ENCODE measurements around the gene DUS2.
"Not testable (repeated sequence)": the region's sequence is repeated elsewhere in the genome, so short reads cannot be mapped to it uniquely, and the experiment has no call there.

Gene DUS2

DNA sequence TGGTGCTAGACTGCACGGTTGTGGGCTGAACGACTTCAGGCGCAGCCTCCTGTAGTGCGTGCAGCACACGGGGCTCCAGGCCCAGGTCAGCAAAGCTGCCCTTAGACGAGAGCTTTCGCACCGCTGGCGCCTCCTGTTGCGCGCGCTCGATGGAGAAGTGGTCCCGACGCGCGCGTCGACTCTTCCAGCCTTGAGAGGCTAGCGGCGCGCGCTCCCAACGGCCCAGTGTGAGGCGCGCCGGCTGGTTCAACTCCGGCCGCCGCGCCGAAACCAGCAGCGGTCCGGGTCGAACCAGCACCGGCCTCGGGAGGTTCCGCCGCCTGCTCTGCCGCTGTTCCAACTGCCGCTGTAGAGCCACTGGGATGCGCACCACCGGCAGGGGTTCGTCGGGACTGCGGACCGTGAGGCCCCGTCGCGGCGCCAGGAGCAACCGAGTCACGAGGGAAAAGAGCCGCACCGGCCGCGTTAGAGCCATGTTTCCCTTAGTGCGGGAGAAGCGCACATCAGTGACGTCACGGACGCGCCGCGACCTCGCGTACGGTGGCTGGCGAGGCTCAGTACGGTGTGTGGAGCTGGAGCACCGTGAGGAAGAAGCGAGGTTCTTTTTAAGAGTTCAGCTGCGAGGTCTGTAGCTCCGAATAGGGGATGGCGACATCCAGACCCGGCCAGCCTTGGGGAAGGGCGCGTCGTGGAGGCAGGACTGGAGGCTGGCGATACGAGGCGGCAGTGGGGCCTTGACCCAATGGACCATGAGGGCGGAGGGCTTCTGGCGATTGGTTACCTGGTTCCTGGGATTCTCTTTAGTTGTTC lies at the start of gene DUS2, which contains the start of gene DDX28:
Gene DUS2, plus strand, starts transcription at position 557 of the 810 bp plus-strand sequence. CDS start 14,740 bp downstream, outside the sequence.
Gene DDX28, minus strand, starts transcription at position 505 of the 810 bp plus-strand sequence. Its CDS starts 30 bp downstream, at position 475.
- peak; percentile 15 to 58 for DNase-seq

DNA sequence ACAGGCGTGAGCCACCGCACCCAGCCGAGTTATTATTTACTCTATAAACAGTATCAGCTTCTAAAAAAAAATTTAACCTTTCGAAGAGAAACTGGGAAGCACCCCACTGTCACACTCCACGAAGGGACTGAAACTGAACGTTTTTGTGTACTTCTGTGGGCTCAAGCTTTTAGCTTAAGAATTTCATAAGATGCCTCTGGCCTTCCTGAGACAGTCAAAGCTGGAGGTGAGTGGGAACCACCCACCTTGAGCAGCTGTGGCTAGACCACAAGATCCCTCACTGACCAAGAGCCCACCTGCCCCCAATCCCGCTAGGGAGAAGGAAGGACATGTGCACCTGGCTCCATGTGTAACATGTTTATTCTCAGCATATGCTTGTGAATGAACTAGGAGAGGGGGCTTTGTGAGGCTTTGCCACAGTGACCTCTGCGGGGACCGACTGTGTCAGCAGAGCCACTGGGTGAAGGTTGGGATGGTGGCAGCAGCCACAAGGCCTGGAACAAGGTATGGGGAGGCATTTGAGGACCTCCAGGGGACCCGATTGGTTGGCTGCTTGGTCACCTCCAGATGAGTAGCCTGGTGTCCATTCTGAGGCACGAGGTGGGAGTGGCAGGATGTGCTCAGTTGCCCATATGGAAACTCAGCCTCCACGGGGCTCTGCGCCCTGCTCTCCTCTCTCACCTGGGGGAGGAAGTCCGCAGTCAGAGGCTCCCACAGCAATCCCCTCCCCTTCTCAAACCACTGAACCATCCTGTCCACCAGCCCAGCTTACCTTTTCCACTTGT lies 47.6 kb upstream of the DUS2 start:
- no peak for DNase-seq

- DNase-seq = no peak
Measured at GRCh38 chr16:67976205-67976604, 46.9 kb upstream of the DUS2 start.

GRCh38 chr16:67977005-67977404 lies 46.1 kb upstream of the DUS2 start:
- no peak for DNase-seq

GRCh38 chr16:67977469-67978227 lies 45.4 kb upstream of the DUS2 start:
- DNase-seq = no peak

DNA sequence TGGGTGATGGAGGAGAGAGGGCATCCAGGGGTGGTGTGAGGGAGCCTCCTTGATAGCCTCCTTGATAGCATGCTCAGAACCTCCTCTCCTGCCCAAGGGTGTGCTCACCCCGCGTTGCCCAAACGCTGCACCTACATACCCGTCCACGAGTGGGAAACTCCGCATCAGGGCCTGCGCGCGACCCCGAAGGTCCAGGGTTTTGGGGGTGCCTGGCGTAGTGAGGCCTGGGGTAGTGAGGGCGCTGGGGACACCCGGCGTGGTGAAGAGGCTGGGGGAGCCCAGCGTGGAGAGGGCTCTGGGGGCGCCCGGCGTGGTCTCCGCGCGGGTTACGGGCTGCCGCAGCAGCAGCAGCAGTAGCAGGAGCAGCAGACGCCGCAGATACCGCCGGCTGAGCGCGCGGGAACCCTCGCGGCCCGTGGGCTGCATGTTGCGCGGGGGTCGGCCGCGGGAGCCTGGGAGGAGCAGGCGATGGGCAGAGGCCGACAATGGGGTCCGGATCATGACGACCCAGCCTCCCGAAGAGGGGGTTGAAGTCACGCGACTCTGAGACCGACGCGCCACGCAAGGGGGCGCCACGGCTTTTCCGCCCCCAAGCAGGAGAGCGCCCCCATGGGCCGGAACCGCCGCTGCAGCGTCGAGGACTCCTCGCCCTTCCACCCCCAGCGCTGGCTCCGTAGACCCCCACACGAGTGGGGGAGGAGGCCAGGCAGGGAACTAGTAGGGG lies 43.0 kb upstream of the DUS2 start, which contains the start of gene DPEP3:
Gene DPEP3, minus strand, starts transcription at position 545 of the 724 bp plus-strand sequence. Its CDS starts 119 bp downstream, at position 426.
- no peak for DNase-seq

GRCh38 chr16:67982011-67982696 lies 40.9 kb upstream of the DUS2 start:
- DNase-seq = no peak

- DNase-seq = no peak
Measured at GRCh38 chr16:67986949-67987348, 36.1 kb upstream of the DUS2 start.

DNA sequence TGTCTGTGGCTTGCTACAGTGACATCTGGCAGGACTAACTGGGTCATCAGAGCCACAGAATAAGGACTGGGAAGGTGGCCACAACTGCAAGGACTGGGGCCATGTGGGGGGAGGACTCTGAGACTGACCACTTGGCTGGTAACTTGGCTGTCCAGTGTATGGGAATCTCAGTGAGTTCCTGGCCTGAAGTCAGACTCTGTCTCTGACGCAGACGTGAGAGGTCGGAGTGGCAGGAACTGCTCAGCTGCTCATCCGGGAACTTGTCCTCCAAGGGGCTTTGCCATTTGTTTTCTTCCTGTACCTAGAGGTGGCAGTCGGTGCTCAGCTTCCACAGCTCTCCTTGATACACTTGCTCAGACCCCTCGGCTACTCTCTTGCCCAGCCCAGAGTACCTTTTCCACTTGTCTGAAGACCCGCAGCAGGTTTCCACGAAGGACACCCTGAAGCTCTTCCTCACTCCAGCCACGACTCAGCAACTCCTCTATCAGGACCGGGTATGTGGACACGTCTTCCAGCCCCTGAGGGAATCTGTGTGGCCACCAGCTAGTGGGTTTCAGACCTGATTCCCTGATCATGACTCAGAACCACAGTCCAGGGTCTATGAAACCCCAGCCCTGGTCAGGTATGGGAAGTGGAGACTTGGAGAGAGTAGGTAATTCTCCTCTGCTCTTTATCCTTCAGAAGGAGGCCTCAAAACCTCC lies 35.5 kb upstream of the DUS2 start:
- no peak for DNase-seq

GRCh38 chr16:67988675-67989074 lies 34.4 kb upstream of the DUS2 start:
- DNase-seq = no peak

GRCh38 chr16:67989322-67990017 lies 33.6 kb upstream of the DUS2 start:
- no peak for DNase-seq

DNA sequence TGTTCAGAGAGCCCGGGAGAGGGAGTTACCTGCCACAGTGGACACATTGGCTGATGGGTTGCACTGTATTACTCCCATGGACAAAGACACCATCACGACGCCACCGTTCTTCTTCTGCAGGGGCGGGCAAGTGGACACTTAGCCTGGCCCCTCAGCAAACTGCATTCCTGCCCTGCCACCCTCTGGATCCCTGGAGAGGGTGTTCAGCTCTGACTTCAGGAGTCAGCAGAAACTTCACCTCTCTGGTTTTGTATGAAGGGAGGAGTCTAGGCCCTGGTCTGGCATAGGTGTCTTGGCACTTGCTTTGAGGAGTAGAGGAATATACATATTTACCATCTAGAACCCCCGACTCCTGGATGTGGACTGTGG lies 33.1 kb upstream of the DUS2 start:
- no peak for DNase-seq

- no peak for DNase-seq
Measured at GRCh38 chr16:67992661-67993206, 30.4 kb upstream of the DUS2 start.

GRCh38 chr16:67993207-67994039 lies 29.7 kb upstream of the DUS2 start:
- no peak for DNase-seq

DNA sequence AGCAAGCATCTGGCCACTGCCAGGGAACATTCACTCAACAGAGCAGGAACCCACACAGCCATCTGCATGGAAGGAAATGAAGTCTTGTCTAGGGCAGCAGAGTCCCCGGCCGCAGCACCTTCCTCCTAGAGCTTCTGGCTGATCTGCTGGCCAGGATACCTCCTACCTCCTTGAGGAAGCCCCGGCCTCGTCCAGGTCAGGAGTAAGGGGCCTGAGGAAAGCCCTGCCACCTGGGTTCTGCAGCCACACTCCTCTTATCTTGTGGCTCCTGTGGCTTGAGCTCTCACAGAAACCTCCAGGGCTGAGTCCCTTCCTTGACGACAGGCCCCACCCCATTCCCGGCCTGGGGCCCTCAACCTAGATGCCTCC lies 29.1 kb upstream of the DUS2 start:
- DNase-seq = not testable (repeated sequence)

DNA sequence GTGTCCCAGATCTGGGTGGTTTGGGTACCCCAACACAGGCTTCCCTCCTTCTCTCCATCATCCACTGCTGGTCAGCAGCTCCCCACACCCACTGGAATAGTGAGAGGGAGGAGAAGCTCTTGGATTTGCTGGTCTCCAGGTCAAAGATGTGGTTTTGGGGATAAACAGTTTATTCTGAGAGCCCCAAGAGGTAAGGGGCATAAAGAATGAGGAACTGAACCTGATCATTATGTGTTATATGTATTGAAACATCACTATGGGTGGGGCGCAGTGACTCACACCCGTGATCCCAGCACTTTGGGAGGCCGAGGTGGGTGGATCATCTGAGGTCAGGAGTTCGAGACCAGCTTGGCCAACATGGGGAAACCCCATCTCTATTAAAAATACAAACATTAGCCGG lies 27.7 kb upstream of the DUS2 start:
- no peak for DNase-seq

GRCh38 chr16:67996666-67997065 lies 26.4 kb upstream of the DUS2 start:
- DNase-seq = no peak

- not testable (repeated sequence) for DNase-seq
Measured at GRCh38 chr16:67998231-67998778, 24.8 kb upstream of the DUS2 start.

Measured in cerebellar nuclear complex (tissue), 1 donor.